ENCODE measurements around the gene CDHR3. TPM values are rescaled to one million over a fixed set of nuclear protein-coding genes. Genes with fewer than 3 reads are reported as not detected.

Gene CDHR3
- total RNA-seq, 1 donor, result 4.4 TPM

GRCh38 chr7:106022193-106022821 is 59.2 kb downstream of the CDHR3 start:
- H3K4me1 ChIP-seq (ENCODE audit: insufficient read depth, low read length), result peaks cover 51% of the 10 kb centered on the region
- H3K4me3 ChIP-seq (ENCODE audit: low read length), result no peak overlapping the region
- no peaks in the 10 kb centered on the region for H3K9me3 ChIP-seq (ENCODE audit: low read depth, low read length)
- no peaks in the 10 kb centered on the region for H3K27me3 ChIP-seq (ENCODE audit: insufficient read depth, low read length)

- Histone ChIP-seq H3K4me3 (ENCODE audit: low read length) (no peak overlapping the region), H3K4me1 (ENCODE audit: insufficient read depth, low read length) (peaks cover 51% of the 10 kb centered on the region)
These were observed 60.6 kb downstream of the CDHR3 start for GRCh38 chr7:106023369-106024322.

GRCh38 chr7:106026101-106026500 is 63.0 kb downstream of the CDHR3 start:
- Histone ChIP-seq H3K27me3 (ENCODE audit: insufficient read depth, low read length) (no peaks in the 10 kb centered on the region), H3K9me3 (ENCODE audit: low read depth, low read length) (no peaks in the 10 kb centered on the region), H3K4me1 (ENCODE audit: insufficient read depth, low read length) (peaks cover 46% of the 10 kb centered on the region), H3K4me3 (ENCODE audit: low read length) (no peak overlapping the region)

More at GRCh38 chr7:106023369-106024322, 60.6 kb downstream of the CDHR3 start:
- Histone ChIP-seq H3K9me3 (ENCODE audit: low read depth, low read length) (no peaks in the 10 kb centered on the region), H3K27me3 (ENCODE audit: insufficient read depth, low read length) (no peaks in the 10 kb centered on the region)

- Histone ChIP-seq H3K27me3 (ENCODE audit: insufficient read depth, low read length) (peaks cover 4% of the 10 kb centered on the region), H3K9me3 (ENCODE audit: low read depth, low read length) (no peaks in the 10 kb centered on the region), H3K4me3 (ENCODE audit: low read length) (no peak overlapping the region), H3K4me1 (ENCODE audit: insufficient read depth, low read length) (peaks cover 18% of the 10 kb centered on the region)
These were observed 66.4 kb downstream of the CDHR3 start for GRCh38 chr7:106029451-106029850.

GRCh38 chr7:106029941-106030340 is 66.9 kb downstream of the CDHR3 start:
- Histone ChIP-seq H3K27me3 (ENCODE audit: insufficient read depth, low read length) (peaks cover 4% of the 10 kb centered on the region), H3K4me3 (ENCODE audit: low read length) (no peak overlapping the region), H3K9me3 (ENCODE audit: low read depth, low read length) (no peaks in the 10 kb centered on the region), H3K4me1 (ENCODE audit: insufficient read depth, low read length) (peaks cover 15% of the 10 kb centered on the region)

GRCh38 chr7:106031300-106032035 is 68.4 kb downstream of the CDHR3 start:
- H3K9me3 ChIP-seq (ENCODE audit: low read depth, low read length), result no peaks in the 10 kb centered on the region
- peaks cover 4% of the 10 kb centered on the region for H3K27me3 ChIP-seq (ENCODE audit: insufficient read depth, low read length)
- H3K4me1 ChIP-seq (ENCODE audit: insufficient read depth, low read length), result peaks cover 11% of the 10 kb centered on the region
- H3K4me3 ChIP-seq (ENCODE audit: low read length), result no peak overlapping the region

- H3K4me1 ChIP-seq (ENCODE audit: insufficient read depth, low read length), result peaks cover 10% of the 10 kb centered on the region
- peaks cover 4% of the 10 kb centered on the region for H3K27me3 ChIP-seq (ENCODE audit: insufficient read depth, low read length)
- H3K9me3 ChIP-seq (ENCODE audit: low read depth, low read length), result no peaks in the 10 kb centered on the region
- no peak overlapping the region for H3K4me3 ChIP-seq (ENCODE audit: low read length)
These were observed 69.2 kb downstream of the CDHR3 start for GRCh38 chr7:106032295-106032694.

GRCh38 chr7:106033735-106034134 is 70.7 kb downstream of the CDHR3 start:
- Histone ChIP-seq H3K4me3 (ENCODE audit: low read length) (no peak overlapping the region), H3K4me1 (ENCODE audit: insufficient read depth, low read length) (peaks cover 10% of the 10 kb centered on the region), H3K9me3 (ENCODE audit: low read depth, low read length) (no peaks in the 10 kb centered on the region), H3K27me3 (ENCODE audit: insufficient read depth, low read length) (peaks cover 4% of the 10 kb centered on the region)

GRCh38 chr7:106034383-106034782 is 71.3 kb downstream of the CDHR3 start:
- Histone ChIP-seq H3K27me3 (ENCODE audit: insufficient read depth, low read length) (peaks cover 4% of the 10 kb centered on the region), H3K9me3 (ENCODE audit: low read depth, low read length) (no peaks in the 10 kb centered on the region), H3K4me3 (ENCODE audit: low read length) (no peak overlapping the region), H3K4me1 (ENCODE audit: insufficient read depth, low read length) (peaks cover 10% of the 10 kb centered on the region)

- no peaks in the 10 kb centered on the region for H3K9me3 ChIP-seq (ENCODE audit: low read depth, low read length)
- H3K4me3 ChIP-seq (ENCODE audit: low read length), result no peak overlapping the region
- H3K4me1 ChIP-seq (ENCODE audit: insufficient read depth, low read length), result peaks cover 10% of the 10 kb centered on the region
- H3K27me3 ChIP-seq (ENCODE audit: insufficient read depth, low read length), result peaks cover 4% of the 10 kb centered on the region
These were observed 72.5 kb downstream of the CDHR3 start for GRCh38 chr7:106035568-106035967.

GRCh38 chr7:106036004-106036403 is 72.9 kb downstream of the CDHR3 start:
- peaks cover 4% of the 10 kb centered on the region for H3K27me3 ChIP-seq (ENCODE audit: insufficient read depth, low read length)
- H3K4me1 ChIP-seq (ENCODE audit: insufficient read depth, low read length), result peaks cover 9% of the 10 kb centered on the region
- no peaks in the 10 kb centered on the region for H3K9me3 ChIP-seq (ENCODE audit: low read depth, low read length)
- no peak overlapping the region for H3K4me3 ChIP-seq (ENCODE audit: low read length)

- peaks cover 13% of the 10 kb centered on the region for H3K4me1 ChIP-seq (ENCODE audit: insufficient read depth, low read length)
- H3K9me3 ChIP-seq (ENCODE audit: low read depth, low read length), result no peaks in the 10 kb centered on the region
- H3K4me3 ChIP-seq (ENCODE audit: low read length), result no peak overlapping the region
- H3K27me3 ChIP-seq (ENCODE audit: insufficient read depth, low read length), result no peaks in the 10 kb centered on the region
These were observed 74.6 kb downstream of the CDHR3 start for GRCh38 chr7:106037489-106038176.

- no peak overlapping the region for H3K4me3 ChIP-seq (ENCODE audit: low read length)
- no peaks in the 10 kb centered on the region for H3K27me3 ChIP-seq (ENCODE audit: insufficient read depth, low read length)
- no peaks in the 10 kb centered on the region for H3K9me3 ChIP-seq (ENCODE audit: low read depth, low read length)
- H3K4me1 ChIP-seq (ENCODE audit: insufficient read depth, low read length), result peaks cover 17% of the 10 kb centered on the region
These were observed 75.2 kb downstream of the CDHR3 start for GRCh38 chr7:106038289-106038688.

- H3K27me3 ChIP-seq (ENCODE audit: insufficient read depth, low read length), result no peaks in the 10 kb centered on the region
- H3K9me3 ChIP-seq (ENCODE audit: low read depth, low read length), result no peaks in the 10 kb centered on the region
- no peak overlapping the region for H3K4me3 ChIP-seq (ENCODE audit: low read length)
- peaks cover 17% of the 10 kb centered on the region for H3K4me1 ChIP-seq (ENCODE audit: insufficient read depth, low read length)
These were observed 75.9 kb downstream of the CDHR3 start for GRCh38 chr7:106038916-106039315.
